ENCODE data around the gene HLF. TPM values are rescaled to one million over a fixed set of nuclear protein-coding genes. Genes with fewer than 3 reads are reported as not detected.
A peak's percentile ranks its signal among the peaks of the same experiment; 100 is the strongest.

The HLF gene
- total RNA-seq, 1 experiment from 2014 or later: 1.5 TPM

- H3K27me3 ChIP-seq: no peaks in the 10 kb centered on the region
- H3K36me3 ChIP-seq: no peaks in the 10 kb centered on the region
- H3K4me1 ChIP-seq: no peaks in the 10 kb centered on the region
- no peak overlapping the region for H3K27ac ChIP-seq
- H3K9me3 ChIP-seq (replicated peaks): no peaks in the 10 kb centered on the region
- DNase-seq: no peak
- H3K4me3 ChIP-seq: no peak overlapping the region
These were observed 22.2 kb downstream of the HLF start for GRCh38 chr17:55286681-55287589.

- Histone ChIP-seq H3K36me3 (no peaks in the 10 kb centered on the region), H3K27ac (no peak overlapping the region), H3K9me3 (replicated peaks) (no peaks in the 10 kb centered on the region), H3K4me1 (no peaks in the 10 kb centered on the region), H3K4me3 (no peak overlapping the region), H3K27me3 (no peaks in the 10 kb centered on the region)
- DNase-seq: no peak
These were observed 23.8 kb downstream of the HLF start for GRCh38 chr17:55288356-55289105.

DNA sequence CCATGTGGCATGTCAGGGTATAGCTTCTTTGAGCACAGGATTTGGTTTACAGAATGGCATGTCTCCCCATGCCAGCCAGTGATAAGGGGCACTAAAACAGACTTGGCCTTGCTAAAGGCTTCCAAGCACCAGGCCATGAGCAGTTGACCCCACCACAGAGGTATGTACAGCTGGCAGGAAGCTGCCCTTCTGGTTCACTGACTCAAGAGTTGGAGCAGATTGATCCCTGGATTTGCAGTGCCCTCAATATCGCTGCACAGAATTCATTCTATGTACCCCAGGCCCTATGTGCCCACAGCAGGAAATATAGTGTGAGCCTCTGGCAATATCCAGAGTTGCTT is 24.3 kb downstream of the HLF start:
- DNase-seq: no peak
- no peak overlapping the region for H3K27ac ChIP-seq
- no peaks in the 10 kb centered on the region for H3K27me3 ChIP-seq
- H3K9me3 ChIP-seq (replicated peaks): no peaks in the 10 kb centered on the region
- no peaks in the 10 kb centered on the region for H3K4me1 ChIP-seq
- H3K36me3 ChIP-seq: no peaks in the 10 kb centered on the region
- H3K4me3 ChIP-seq: no peak overlapping the region

DNA sequence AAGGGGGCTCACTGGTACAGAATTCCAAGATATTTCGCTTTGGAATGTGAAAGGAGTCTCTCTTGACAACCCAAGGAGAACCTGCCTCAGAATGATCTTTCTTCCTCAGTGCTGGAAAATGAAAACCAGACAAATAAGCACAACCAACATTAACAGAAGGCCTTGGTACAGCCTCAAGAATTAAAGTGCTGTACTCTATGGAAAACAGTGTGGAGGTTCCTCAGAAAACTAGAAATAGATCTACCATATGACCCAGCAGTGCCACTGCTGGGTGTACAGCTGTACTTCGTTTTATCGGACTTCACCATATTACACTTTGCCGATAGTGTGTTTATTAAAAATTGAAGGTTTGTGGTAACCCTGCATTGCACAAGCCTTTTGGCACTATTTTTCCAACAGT is 25.2 kb downstream of the HLF start:
- H3K27ac ChIP-seq: no peak overlapping the region

DNA sequence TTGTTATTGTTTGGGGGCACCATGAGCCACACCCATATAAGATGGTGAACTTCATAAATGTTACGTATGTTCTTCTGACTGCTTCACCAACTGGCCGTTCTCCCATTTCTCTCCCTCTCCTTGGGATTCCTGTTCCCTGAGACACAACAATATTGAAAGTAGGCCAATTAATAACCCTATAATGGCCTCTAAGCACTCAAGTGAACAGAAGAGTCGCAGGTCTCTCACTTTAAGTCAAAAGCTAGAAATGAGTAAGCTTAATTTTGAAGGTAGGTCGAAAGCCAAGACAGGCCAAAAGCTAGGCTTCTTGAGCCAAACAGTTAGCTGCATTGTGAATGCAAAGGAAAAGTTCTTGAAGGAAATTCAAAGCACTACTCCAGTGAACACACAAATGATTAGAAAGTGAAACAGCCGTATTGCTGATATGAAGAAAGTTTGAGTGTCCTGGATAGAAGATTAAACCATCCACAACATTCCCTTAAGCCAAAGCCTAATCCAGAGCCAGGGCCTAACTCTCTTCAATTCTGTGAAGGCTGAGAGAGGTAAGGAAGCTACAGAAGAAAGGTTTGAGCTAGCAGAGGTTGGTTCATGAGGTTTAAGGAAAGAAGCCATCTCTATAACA is 25.8 kb downstream of the HLF start:
- Histone ChIP-seq H3K27me3 (no peaks in the 10 kb centered on the region), H3K36me3 (no peaks in the 10 kb centered on the region), H3K4me1 (no peaks in the 10 kb centered on the region), H3K9me3 (replicated peaks) (no peaks in the 10 kb centered on the region), H3K4me3 (no peak overlapping the region), H3K27ac (no peak overlapping the region)
- DNase-seq: no peak

More for the DNA sequence above, 25.2 kb downstream of the HLF start:
- no peaks in the 10 kb centered on the region for H3K36me3 ChIP-seq
- H3K9me3 ChIP-seq (replicated peaks): no peaks in the 10 kb centered on the region
- H3K4me3 ChIP-seq: no peak overlapping the region
- no peaks in the 10 kb centered on the region for H3K4me1 ChIP-seq
- DNase-seq: no peak
- no peaks in the 10 kb centered on the region for H3K27me3 ChIP-seq

DNA sequence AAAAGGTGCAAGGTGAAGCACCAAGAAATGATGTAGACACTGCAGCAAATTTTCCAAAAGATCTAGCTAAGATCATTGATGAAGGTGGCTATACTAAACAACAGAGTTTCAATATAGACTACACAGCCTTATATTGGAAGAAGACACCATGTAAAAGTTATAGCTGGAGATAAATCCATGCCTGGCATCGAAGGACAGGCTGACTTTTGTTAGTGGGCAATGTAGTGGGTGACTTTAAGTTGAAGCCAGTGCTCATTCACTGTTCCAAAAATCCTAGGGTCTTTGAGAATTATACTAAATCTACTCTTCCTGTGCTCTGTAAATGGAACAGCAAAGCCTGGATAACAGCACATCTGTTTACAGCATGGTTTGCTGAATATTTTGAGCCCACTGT is 26.4 kb downstream of the HLF start:
- Histone ChIP-seq H3K27me3 (no peaks in the 10 kb centered on the region), H3K36me3 (no peaks in the 10 kb centered on the region), H3K4me3 (no peak overlapping the region), H3K4me1 (no peaks in the 10 kb centered on the region), H3K27ac (no peak overlapping the region), H3K9me3 (replicated peaks) (no peaks in the 10 kb centered on the region)
- DNase-seq: no peak

DNA sequence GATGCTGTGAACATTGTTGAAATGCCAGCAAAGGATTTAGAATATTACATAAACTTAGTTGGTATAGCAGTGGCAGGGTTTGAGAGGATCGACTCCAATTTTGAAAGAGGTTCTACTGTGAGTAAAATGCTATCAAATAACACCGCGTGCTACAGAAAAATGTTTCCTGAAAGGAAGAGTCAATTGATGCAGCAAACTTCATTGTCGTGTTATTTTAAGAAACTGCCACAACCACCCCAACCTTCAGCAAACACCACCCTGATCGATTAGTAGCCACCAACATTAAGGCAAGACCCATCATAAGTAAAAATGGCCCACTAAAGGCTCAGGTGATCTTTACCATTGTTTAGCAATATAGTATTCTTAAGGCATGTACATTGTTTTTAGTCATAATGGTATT is 27.3 kb downstream of the HLF start:
- H3K27me3 ChIP-seq: no peaks in the 10 kb centered on the region
- no peak overlapping the region for H3K27ac ChIP-seq
- no peaks in the 10 kb centered on the region for H3K9me3 ChIP-seq (replicated peaks)
- H3K36me3 ChIP-seq: no peaks in the 10 kb centered on the region
- no peaks in the 10 kb centered on the region for H3K4me1 ChIP-seq
- DNase-seq: no peak
- H3K4me3 ChIP-seq: no peak overlapping the region

DNA sequence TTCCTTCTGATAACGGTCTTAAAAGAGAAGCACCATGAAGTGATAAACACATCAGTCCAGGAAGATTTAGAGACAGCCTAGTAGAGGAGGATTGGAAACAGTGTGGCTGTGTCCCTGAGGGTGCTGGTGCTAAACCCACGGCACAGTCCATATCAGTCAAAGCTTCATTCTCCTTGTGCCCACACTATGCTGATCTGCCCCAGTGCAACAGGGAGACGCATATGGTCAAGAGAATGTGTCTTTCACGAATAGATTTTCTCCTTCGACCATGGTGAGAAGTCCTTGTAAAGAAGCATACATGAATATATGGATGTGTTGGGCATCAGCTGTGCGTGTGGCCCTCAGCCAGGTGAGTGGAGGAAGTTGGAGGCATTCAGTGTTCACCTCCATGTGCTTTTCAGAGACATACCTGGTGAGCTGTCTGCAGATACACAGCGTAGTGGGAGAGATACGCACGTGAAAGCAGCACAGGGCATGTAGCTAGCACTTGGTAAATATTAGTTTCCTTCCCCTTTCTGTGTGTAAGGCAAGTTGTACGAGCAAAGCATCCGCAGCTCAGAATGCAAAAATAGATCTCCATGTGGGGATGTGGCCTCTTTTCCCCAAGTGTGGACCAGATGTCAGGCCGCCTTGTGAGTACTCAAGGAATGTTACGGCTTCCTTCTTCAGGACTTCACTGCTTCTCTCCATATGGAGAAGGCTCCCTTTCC is 29.4 kb downstream of the HLF start:
- H3K27me3 ChIP-seq: no peaks in the 10 kb centered on the region
- no peaks in the 10 kb centered on the region for H3K4me1 ChIP-seq
- no peaks in the 10 kb centered on the region for H3K9me3 ChIP-seq (replicated peaks)
- no peak overlapping the region for H3K27ac ChIP-seq
- H3K36me3 ChIP-seq: no peaks in the 10 kb centered on the region
- H3K4me3 ChIP-seq: no peak overlapping the region
- DNase-seq: no peak

DNA sequence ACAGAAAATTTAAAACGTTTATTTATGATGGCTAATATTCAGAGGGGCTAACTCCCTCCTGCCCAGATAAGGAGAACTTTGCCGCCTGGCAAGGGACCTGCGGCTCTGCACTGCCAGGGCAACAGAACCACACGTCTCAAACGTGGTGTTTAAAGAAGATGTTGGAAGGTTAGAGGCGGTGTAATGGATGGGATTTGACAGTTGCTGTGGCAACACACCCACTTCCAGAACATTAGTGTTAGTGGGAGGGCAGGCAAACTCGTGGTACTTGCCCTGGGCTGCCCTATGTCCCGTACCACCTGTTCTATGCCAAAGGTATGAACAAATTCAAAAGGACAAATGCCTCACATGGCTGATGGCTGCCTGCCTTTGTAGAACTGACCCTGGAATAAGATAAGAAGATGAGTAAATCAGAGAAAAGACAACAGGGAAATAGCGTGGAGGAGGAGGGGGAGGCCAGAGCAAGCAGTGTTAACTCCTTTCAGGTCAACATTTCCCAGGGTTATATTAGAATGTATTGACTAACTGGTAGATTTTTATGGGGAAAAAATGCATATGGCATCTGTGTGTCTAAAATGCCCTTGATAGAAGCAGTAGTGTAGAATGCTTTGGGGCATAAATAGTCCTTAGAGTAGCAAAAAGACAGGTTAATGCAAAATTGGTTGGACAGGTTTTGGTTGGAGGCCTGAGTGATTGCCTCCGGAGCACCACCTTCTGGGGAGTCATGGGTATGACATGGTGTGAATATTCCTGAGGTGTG is 30.8 kb downstream of the HLF start:
- Histone ChIP-seq H3K36me3 (no peaks in the 10 kb centered on the region), H3K27me3 (no peaks in the 10 kb centered on the region), H3K27ac (no peak overlapping the region), H3K9me3 (replicated peaks) (no peaks in the 10 kb centered on the region), H3K4me3 (no peak overlapping the region), H3K4me1 (no peaks in the 10 kb centered on the region)
- DNase-seq: peak; percentile 36 to 79

- Histone ChIP-seq H3K27me3 (no peaks in the 10 kb centered on the region), H3K4me3 (no peak overlapping the region), H3K36me3 (no peaks in the 10 kb centered on the region), H3K27ac (no peak overlapping the region), H3K9me3 (replicated peaks) (no peaks in the 10 kb centered on the region), H3K4me1 (no peaks in the 10 kb centered on the region)
- DNase-seq: no peak
These were observed 31.5 kb downstream of the HLF start for GRCh38 chr17:55296171-55296695.

GRCh38 chr17:55296699-55297098 is 31.9 kb downstream of the HLF start:
- no peaks in the 10 kb centered on the region for H3K27me3 ChIP-seq
- DNase-seq: no peak
- H3K4me1 ChIP-seq: no peaks in the 10 kb centered on the region

DNA sequence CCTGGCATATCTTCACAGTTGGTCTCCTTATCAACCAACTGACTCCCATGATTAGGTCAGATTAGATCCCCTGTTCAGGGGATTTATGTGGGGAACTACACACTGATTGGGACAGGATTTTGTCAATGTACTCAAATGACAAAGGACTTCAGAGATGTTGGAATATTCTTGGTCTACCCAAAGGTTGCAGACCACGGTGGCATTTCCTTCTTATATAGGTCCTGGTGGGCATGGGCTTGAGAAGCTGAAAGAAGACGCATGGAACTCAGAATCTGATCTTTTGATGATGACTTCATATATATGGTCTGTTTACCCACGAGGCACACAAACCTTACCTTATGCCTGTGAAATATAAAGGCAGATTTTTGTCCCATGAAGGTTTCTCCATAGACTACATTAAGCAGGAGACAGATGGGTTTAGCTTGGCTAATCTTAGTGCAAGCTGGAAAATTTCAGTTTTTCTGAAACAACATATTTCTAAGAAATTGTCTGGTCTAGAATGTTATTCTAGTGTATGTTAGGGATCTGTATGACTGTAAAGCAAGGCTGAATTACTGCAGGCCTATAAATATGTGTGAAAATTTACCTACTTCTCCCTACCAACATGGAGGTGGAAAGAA is 33.5 kb downstream of the HLF start:
- Histone ChIP-seq H3K4me3 (no peak overlapping the region), H3K36me3 (no peaks in the 10 kb centered on the region), H3K27me3 (no peaks in the 10 kb centered on the region), H3K9me3 (replicated peaks) (no peaks in the 10 kb centered on the region), H3K4me1 (no peaks in the 10 kb centered on the region), H3K27ac (no peak overlapping the region)
- DNase-seq: no peak

More at GRCh38 chr17:55296699-55297098, 31.9 kb downstream of the HLF start:
- H3K4me3 ChIP-seq: no peak overlapping the region
- no peak overlapping the region for H3K27ac ChIP-seq
- no peaks in the 10 kb centered on the region for H3K9me3 ChIP-seq (replicated peaks)
- no peaks in the 10 kb centered on the region for H3K36me3 ChIP-seq

DNA sequence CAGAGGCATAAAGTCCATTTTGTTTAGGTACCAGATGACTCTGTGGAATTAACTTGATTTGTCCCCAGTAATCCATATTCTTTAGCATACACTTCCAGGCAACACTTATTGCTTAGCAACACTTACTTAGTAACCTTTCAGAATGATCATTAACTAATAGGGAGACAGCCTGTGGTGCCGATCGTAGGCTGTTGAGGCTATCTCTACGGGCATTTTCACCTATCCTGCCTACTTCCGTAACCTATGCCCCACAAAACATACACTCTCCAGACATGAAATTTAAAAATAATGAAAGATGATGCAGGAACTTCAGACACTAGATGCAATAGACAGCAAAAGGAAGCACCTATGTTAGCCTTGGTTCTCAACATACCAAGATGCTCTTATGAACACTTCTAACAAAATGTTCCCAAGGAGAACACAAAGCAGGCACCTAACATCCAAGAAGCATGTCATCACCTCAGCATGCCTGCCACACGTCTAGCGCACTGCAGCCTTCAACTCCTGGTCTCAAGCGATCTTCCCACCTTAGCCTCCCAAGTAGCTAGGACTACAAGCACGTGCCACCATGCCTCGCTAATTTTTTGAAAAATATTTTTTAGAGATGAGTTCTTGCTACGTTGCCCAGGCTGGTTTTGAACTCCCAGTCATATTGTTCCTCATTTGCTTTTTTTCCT is 34.5 kb downstream of the HLF start:
- Histone ChIP-seq H3K36me3 (no peaks in the 10 kb centered on the region), H3K9me3 (replicated peaks) (no peaks in the 10 kb centered on the region), H3K27ac (no peak overlapping the region), H3K4me1 (no peaks in the 10 kb centered on the region), H3K27me3 (no peaks in the 10 kb centered on the region), H3K4me3 (no peak overlapping the region)
- no peak for DNase-seq

Measured in SJCRH30 (cell line).